Measurements from ENCODE around the gene LYPD6. TPM values are rescaled to one million over a fixed set of nuclear protein-coding genes. Genes with fewer than 3 reads are reported as not detected.

LYPD6 gene
- total RNA-seq, 1 donor from 2014 or later, result 1.8 TPM

GRCh38 chr2:149465873-149466272 is 135.5 kb downstream of the LYPD6 start:
- intact Hi-C loops (cut with DNase I), result no loop called here
- H3K9me3 ChIP-seq, result no peaks in the 10 kb centered on the region
- no peaks in the 10 kb centered on the region for H3K27me3 ChIP-seq
- no peak for TF ChIP-seq CTCF (IDR thresholded peaks at IDR 0.05)
- DNase-seq (ENCODE audit: low spot score in 2 of 2), result no peak
- no peak overlapping the region for H3K4me3 ChIP-seq
- no peaks in the 10 kb centered on the region for H3K4me1 ChIP-seq
- no peak overlapping the region for H3K27ac ChIP-seq
- H3K36me3 ChIP-seq, result no peaks in the 10 kb centered on the region

- Histone ChIP-seq H3K27ac (no peak overlapping the region), H3K4me1 (no peaks in the 10 kb centered on the region), H3K36me3 (no peaks in the 10 kb centered on the region), H3K4me3 (no peak overlapping the region), H3K9me3 (no peaks in the 10 kb centered on the region), H3K27me3 (no peaks in the 10 kb centered on the region)
- no peak for TF ChIP-seq CTCF (IDR thresholded peaks at IDR 0.05)
- intact Hi-C loops (cut with DNase I), result no loop called here
- DNase-seq (ENCODE audit: low spot score in 2 of 2), result no peak
Observed at GRCh38 chr2:149466635-149467034, 136.2 kb downstream of the LYPD6 start.

GRCh38 chr2:149467436-149467835 is 137.0 kb downstream of the LYPD6 start:
- intact Hi-C loops (cut with DNase I), result no loop called here
- TF ChIP-seq CTCF (IDR thresholded peaks at IDR 0.05), result no peak
- H3K9me3 ChIP-seq, result no peaks in the 10 kb centered on the region
- no peaks in the 10 kb centered on the region for H3K4me1 ChIP-seq
- no peak for DNase-seq (ENCODE audit: low spot score in 2 of 2)
- H3K27ac ChIP-seq, result no peak overlapping the region
- H3K27me3 ChIP-seq, result no peaks in the 10 kb centered on the region
- H3K4me3 ChIP-seq, result no peak overlapping the region
- H3K36me3 ChIP-seq, result no peaks in the 10 kb centered on the region

- no peaks in the 10 kb centered on the region for H3K4me1 ChIP-seq
- intact Hi-C loops (cut with DNase I), result no loop called here
- no peak for DNase-seq (ENCODE audit: low spot score in 2 of 2)
- no peak overlapping the region for H3K4me3 ChIP-seq
- H3K9me3 ChIP-seq, result no peaks in the 10 kb centered on the region
- H3K27me3 ChIP-seq, result no peaks in the 10 kb centered on the region
- no peak for TF ChIP-seq CTCF (IDR thresholded peaks at IDR 0.05)
- no peaks in the 10 kb centered on the region for H3K36me3 ChIP-seq
- no peak overlapping the region for H3K27ac ChIP-seq
Observed at GRCh38 chr2:149468636-149469035, 138.2 kb downstream of the LYPD6 start.

GRCh38 chr2:149470046-149470445 is 139.7 kb downstream of the LYPD6 start:
- Histone ChIP-seq H3K4me3 (no peak overlapping the region), H3K9me3 (no peaks in the 10 kb centered on the region), H3K4me1 (no peaks in the 10 kb centered on the region), H3K27me3 (no peaks in the 10 kb centered on the region), H3K36me3 (no peaks in the 10 kb centered on the region), H3K27ac (no peak overlapping the region)
- intact Hi-C loops (cut with DNase I), result no loop called here
- DNase-seq (ENCODE audit: low spot score in 2 of 2), result no peak
- no peak for TF ChIP-seq CTCF (IDR thresholded peaks at IDR 0.05)

- no peak for TF ChIP-seq CTCF (IDR thresholded peaks at IDR 0.05)
- Histone ChIP-seq H3K27ac (no peak overlapping the region), H3K27me3 (no peaks in the 10 kb centered on the region), H3K36me3 (no peaks in the 10 kb centered on the region), H3K4me3 (no peak overlapping the region), H3K9me3 (no peaks in the 10 kb centered on the region), H3K4me1 (no peaks in the 10 kb centered on the region)
- DNase-seq (ENCODE audit: low spot score in 2 of 2), result no peak
- intact Hi-C loops (cut with DNase I), result no loop called here
Observed at GRCh38 chr2:149472413-149472812, 142.0 kb downstream of the LYPD6 start.
